Activated CD8-positive, alpha-beta memory T cell treated with anti-CD3 and anti-CD28 coated beads, Interleukin-2, amount 50 U/mL, for 4 hours (primary cell): ENCODE data around the gene MTARC2.
"Not testable (repeated sequence)": the region's sequence is repeated elsewhere in the genome, so short reads cannot be mapped to it uniquely, and the experiment has no call there.

ENCODE experiments used
- DNase-seq: peaks from one replicate; pipeline ENCODE4 v3.0.0-alpha.2; 2020

MTARC2 gene

GRCh38 chr1:220733086-220733601, 15.0 kb upstream of the MTARC2 start:
- DNase-seq, result peak; percentile 65

GRCh38 chr1:220734571-220735326, 13.4 kb upstream of the MTARC2 start:
- DNase-seq, result no peak

DNA sequence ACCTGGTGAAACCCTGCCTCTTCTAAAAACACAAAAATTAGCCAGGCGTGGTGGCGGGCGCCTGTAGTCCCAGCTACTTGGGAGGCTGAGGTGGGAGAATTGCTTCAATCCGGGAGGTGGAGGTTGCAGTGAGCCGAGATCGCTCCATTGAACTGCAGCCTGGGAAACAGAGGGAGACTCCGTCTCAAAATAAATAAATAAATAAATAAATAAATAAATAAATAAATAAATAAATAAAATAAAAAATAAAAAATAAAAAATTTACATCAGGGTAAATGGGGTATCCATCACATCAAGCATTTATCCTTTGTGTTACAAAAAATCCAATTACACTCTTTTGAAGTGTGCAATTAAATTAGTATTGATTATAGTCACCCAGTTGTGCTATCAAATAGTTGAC, 11.8 kb upstream of the MTARC2 start:
- DNase-seq, result not testable (repeated sequence)

DNA sequence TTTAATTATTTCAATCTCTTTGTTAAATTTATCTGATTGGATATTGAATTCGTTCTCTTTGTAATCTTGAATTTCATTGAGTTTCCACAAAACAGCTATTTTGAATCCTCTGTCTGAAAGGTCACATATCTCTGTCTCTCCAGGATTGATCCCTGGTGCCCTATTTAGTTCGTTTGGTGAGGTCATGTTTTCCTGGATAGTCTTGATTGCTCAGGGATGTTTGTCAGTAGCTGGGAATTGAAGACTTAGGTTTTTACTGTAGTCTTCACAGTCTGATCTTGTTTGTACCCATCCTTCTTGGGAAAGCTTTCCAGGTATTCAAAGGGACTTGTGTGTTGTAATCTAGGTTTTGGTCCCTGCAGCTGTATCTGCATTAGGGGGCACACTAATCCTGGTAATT, 6.8 kb upstream of the MTARC2 start:
- DNase-seq, result no peak

DNA sequence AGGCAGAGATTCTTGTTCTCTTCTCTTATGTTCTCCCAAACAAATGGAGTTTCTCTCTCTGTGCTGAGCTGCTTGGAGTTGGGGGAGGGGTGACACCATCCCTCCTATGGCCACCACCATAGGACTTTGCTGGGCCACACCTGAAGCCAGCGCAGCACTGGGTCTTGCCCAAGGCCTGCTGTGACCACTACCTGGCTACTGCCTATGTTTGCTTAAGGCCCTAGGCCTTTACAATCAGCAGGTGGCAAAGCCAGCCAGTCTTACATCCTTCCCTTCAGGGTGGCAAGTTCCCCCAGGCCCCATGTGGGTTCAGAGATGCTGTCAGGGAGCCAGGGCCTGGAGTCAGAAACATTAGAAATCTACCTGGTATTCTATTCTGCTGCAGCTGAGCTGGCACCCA, 6.3 kb upstream of the MTARC2 start:
- DNase-seq, result no peak

GRCh38 chr1:220742520-220742919, 5.6 kb upstream of the MTARC2 start:
- no peak for DNase-seq

DNA sequence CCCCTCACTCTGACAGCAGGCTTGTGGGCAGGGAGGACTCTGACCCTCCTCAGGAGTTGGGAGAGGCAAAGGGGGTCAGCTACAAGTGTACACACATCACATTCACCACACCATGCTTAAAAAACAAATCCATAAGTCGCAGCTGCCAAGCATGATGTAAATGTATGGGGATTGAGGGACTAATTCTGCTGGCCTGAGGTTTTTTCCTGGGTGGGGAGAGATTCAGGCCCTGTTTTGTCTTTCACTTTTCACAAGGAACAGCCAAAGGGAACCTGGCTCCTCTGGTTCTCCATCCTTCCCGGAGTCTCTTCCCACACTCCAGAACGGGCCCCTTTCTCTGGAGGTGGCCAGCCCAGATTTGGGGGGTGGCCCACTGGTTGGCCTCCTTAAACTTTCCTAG, 1.3 kb upstream of the MTARC2 start:
- no peak for DNase-seq

GRCh38 chr1:220747437-220748088, 559 bp upstream of the MTARC2 start:
- DNase-seq, result no peak

- no peak for DNase-seq
Observed at GRCh38 chr1:220748936-220749335, 814 bp downstream of the MTARC2 start.

DNA sequence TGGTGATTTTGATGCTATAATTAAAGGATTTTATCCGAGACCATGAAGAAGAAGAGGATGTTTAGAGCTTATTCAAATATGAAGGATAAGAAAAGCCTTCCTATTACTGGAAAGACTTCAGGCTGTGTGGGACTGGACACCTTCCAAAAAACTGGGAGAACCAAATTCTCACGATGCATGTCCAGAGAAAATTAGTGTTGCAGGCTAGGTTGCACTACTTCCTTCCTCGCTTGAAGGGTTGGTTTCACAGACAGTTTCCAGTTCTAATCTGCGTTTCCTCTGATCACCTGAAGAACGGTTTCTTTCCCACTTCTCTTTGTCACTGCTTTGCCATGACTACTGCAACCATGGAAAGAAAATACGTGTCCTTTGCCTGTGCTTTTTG, 2.0 kb downstream of the MTARC2 start:
- no peak for DNase-seq

DNA sequence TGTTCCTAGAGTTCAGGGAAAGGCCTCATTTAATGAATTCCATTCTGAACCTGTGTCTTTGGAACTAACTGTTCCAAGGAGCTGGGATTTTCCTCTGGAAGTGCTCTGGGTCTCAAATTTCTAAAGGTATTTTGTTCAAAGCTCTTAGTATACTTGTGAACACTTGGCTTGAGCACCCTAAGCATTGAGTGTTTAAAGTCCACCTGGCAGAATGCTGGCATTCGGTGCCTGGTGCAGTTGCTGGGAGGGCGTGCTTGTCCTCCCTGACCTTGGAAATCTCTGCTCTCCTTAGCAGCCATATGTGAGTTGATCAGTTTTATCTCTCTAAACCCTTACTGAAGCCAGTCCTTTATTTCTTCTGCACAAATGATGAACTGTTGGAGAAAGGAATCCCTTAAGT, 3.0 kb downstream of the MTARC2 start:
- DNase-seq, result no peak

- DNase-seq, result no peak
Observed at GRCh38 chr1:220754212-220754917, 6.2 kb downstream of the MTARC2 start.

DNA sequence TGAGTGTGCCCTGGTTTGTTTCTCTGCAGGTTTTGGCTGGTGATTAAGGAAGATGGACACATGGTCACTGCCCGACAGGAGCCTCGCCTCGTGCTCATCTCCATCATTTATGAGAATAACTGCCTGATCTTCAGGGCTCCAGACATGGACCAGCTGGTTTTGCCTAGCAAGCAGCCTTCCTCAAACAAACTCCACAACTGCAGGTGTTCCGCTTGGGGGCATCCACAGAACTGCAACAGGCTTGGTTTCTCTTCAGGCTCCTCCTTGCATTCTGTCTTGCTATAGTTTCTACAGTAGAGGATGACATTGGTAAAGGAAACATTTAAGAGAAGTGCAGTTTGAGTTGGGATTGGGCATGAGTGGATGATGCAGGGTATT, 6.8 kb downstream of the MTARC2 start:
- no peak for DNase-seq

DNA sequence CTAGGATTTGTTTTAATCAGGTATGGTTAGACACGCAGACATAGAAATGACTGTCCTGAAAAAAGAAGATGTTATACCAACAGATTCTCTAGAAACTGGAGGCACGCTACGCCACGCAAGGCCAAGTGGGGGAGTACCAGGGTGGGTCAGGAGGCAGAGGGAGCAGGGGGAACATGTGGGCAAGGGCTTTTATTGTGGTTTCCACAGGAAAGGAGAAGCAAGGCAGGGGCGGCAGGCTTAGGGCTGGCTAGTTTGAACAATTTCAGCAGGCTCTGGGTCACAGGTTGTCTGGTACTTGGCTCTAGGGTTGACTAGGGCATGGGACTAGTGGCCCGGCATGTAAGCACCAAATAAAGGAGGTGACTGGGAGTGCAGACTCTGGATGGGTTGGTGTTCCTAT, 7.2 kb downstream of the MTARC2 start:
- DNase-seq, result no peak

DNA sequence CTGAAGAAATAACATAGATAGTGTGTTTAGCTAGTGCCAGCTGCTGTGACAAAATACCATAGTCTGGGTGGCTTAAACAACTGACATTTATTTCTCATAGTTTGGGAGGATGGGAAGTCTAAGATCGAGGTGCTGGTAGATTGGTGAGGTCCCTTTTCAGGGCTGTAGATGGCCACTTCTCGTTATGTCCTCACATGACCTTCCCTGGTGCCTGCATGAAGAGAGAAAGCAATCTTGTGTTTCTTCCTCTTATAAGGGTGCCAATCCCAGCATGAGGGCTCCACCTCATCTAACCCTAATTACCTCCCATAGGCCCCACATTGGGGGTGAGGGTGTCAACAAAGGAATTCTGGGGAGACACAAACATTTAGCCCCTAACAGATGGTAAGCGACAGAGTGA, 9.3 kb downstream of the MTARC2 start:
- DNase-seq, result no peak

- no peak for DNase-seq
Observed at GRCh38 chr1:220759147-220759546, 11.0 kb downstream of the MTARC2 start.

DNA sequence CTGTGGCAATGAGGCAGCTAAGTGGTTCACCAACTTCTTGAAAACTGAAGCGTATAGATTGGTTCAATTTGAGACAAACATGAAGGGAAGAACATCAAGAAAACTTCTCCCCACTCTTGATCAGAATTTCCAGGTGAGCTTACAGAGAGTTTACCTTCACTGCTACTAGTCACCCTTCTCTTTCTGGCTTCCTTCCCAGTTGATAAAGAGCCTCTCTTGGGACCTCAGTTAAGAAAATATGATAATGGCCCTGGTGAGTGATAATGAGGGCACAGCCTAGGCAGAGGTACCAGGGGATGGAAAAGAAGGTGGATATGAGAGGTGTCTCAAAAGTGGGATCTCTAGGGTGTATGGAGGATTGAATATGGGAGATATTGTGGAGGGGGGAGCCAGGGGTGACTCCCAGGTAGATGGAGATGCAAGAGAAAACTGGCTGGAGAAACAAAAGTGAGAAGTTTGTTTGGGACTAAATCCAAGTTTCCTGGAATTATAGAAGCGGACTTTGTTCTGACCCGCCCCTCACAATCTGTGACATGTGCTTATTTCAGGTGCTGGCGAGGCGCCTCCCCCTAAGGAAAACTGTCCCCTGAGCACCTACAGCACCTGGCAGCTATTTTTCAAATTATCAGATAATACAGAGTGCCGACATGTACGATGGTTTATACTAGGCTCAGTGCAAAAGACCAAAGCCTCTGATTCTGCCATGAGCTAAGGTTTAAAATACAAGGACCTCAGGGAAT, 13.7 kb downstream of the MTARC2 start:
- no peak for DNase-seq

DNA sequence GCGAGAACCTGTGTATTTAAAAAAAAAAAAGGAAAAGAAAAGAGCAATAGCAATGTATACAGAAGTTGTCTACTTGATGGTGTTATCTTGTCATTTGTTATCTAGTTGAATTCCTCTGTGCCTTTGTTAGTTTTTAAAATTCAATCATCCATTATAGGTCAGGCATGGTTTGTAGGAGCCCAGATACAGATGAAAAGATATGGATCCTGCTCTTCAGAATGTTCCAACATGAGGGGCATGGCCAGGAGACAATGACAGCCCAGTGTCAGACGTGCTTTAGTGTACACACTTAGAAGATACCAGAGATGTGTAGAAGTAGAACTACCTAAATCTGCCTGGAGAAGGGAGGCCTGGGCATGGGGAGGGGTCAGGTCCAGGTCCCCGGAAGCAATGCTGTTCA, 16.6 kb downstream of the MTARC2 start:
- no peak for DNase-seq

- DNase-seq, result no peak
Observed at GRCh38 chr1:220767312-220768125, 19.4 kb downstream of the MTARC2 start.

DNA sequence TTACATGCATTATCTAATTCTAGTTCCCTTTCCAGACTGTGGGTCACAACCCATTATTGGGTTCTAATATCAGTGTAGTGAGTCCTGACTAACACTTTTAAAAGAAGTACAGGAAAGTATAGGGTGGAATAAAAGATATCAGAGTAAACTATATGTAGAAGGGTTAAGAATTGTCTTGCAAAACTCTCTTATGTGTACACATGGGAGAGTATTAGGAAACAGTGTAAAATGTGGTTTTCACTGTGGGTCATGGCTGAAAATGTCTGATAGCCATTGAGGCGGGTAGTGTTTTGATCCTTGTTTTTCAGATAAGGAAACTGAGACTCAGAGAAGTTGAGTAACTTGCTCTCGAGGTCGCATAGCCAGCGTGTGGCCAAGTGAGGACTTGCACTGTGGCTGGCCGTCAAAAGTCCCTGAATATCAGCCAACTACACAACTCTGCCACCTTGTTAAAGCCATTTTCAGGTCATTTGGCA, 20.0 kb downstream of the MTARC2 start:
- no peak for DNase-seq

DNA sequence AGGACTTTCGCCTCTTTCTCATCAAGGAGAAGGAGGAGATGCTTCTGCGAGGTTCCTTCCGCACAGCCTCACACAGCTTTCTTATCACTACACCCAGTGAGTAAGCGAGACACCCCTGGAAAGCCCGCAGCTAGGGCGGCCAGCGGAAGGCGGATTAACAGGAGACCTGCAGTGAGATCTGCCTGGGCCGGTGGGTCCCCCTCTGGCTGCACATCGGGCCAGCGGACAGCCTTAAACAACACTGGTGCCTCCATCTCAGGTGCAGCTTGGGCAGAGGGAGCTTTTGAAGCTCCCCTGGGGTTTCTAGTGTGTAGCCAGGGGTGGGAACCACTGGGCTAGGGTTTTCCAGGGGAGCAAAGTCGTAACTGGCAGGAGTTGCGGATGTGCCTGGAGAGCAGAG, 21.1 kb downstream of the MTARC2 start:
- no peak for DNase-seq

- DNase-seq, result no peak
Observed at GRCh38 chr1:220770245-220770913, 22.3 kb downstream of the MTARC2 start.
